T-helper 17 cell (primary cell): ENCODE measurements around the gene CYP4F2. TPM values are rescaled to one million over a fixed set of nuclear protein-coding genes. Genes with fewer than 3 reads are reported as not detected.
A peak's percentile ranks its signal among the peaks of the same experiment; 100 is the strongest.
"Not testable (repeated sequence)": the region's sequence is repeated elsewhere in the genome, so short reads cannot be mapped to it uniquely, and the experiment has no call there.

Experiments
- ATAC-seq: fragments of 150-1000 bp; cut with Tn5 transposase; 2 replicates; pipeline ENCODE4 v1.10.0; 2021; ENCODE audit warnings: mild to moderate bottlenecking, moderate library complexity
- DNase-seq, 3 donors: peaks; one replicate each; pipeline versions ENCODE4 v3.0.0 to v3.0.0-alpha.2; 2020 to 2021
- H3K9me3 ChIP-seq: one replicate; pipeline ENCODE4 v1.7.0; 2013; ENCODE audit warnings: low read length, mild to moderate bottlenecking; ENCODE audit not compliant: control insufficient read depth, poor library complexity, severe bottlenecking
- H3K27ac Mint-ChIP-seq: one replicate; pipeline ENCODE4 v1.8.0; 2022; ENCODE audit warnings: mild to moderate bottlenecking, moderate library complexity, mixed read lengths
- H3K27me3 Mint-ChIP-seq: one replicate; pipeline ENCODE4 v1.8.0; 2022; ENCODE audit warnings: mixed read lengths
- H3K36me3 Mint-ChIP-seq: one replicate; pipeline ENCODE4 v1.8.0; 2022; ENCODE audit warnings: low read depth, mixed read lengths
- H3K4me1 Mint-ChIP-seq: one replicate; pipeline ENCODE4 v1.8.0; 2022; ENCODE audit warnings: mild to moderate bottlenecking, mixed read lengths
- H3K4me3 Mint-ChIP-seq: one replicate; pipeline ENCODE4 v1.8.0; 2022; ENCODE audit warnings: mild to moderate bottlenecking, moderate library complexity, mixed read lengths
- total RNA-seq, 4 donors: library from RNA in 2 of 4; stranded (reverse) in 2 of 4; gene quantifications; one replicate each; pipeline ENCODE4 v1.2.3 and lab custom pipeline; 2022 to 2026

CYP4F2 gene
- total RNA-seq, 2 donors from 2014 or later: not detected

DNA sequence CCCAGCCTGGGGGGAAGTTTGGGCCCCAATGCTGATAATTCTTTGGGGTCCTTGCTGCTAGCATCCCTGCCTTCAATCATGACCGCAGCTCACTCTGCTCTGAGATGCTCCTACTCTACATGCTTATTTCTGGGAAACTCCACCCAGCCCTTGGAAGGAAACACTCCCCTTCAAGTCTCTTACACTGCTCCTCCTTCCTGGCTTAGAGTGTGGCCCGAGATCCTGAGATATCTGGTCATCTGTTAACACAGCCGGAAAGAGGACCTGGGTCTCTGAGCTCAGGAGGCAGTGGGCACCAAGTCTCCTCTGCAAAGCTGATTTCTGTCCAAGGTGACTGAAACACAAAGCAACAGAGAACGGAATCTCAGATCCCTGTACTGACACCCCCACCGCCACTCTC is 33.0 kb downstream of the CYP4F2 start:
- no peak for ATAC-seq

DNA sequence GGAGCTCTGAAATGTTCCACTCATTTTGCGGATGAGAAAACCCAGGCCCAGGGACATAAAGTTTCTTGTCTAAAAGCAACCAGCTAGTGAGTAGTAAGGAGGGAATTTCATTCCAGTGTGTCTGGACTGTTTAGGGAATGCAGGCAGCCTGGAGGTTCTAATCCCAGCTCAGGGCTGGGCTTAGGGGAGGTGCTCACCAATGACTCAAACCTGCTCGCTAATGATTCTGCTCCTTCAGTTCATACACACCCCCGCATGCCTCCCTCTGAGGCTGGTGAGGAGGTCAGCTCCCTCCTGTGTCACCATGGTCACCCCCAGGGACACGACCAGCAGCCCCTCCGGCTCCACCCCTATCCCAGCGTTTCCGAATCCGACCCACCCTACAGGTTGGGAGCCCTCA is 34.6 kb downstream of the CYP4F2 start:
- DNase-seq (no peak), ATAC-seq (no peak)
- peaks cover 2% of the 10 kb centered on the region for H3K4me1 Mint-ChIP-seq
- H3K27ac Mint-ChIP-seq: no peak overlapping the region
- peaks cover 9% of the 10 kb centered on the region for H3K27me3 Mint-ChIP-seq
- no peaks in the 10 kb centered on the region for H3K9me3 ChIP-seq
- no peak overlapping the region for H3K4me3 Mint-ChIP-seq
- H3K36me3 Mint-ChIP-seq: no peaks in the 10 kb centered on the region

More for the DNA sequence above, 33.0 kb downstream of the CYP4F2 start:
- Mint-ChIP-seq H3K36me3 (no peaks in the 10 kb centered on the region), H3K4me3 (no peak overlapping the region), H3K4me1 (peaks cover 9% of the 10 kb centered on the region), H3K27ac (no peak overlapping the region), H3K27me3 (peaks cover 17% of the 10 kb centered on the region)
- DNase-seq: no peak
- no peaks in the 10 kb centered on the region for H3K9me3 ChIP-seq

GRCh38 chr19:15862444-15862843 is 35.4 kb downstream of the CYP4F2 start:
- Mint-ChIP-seq H3K27me3 (peaks cover 9% of the 10 kb centered on the region), H3K4me1 (peaks cover 2% of the 10 kb centered on the region), H3K27ac (no peak overlapping the region), H3K4me3 (no peak overlapping the region), H3K36me3 (no peaks in the 10 kb centered on the region)
- H3K9me3 ChIP-seq: no peaks in the 10 kb centered on the region
- no peak for ATAC-seq
- no peak for DNase-seq

- no peak for ATAC-seq
- no peak overlapping the region for H3K27ac Mint-ChIP-seq
- H3K9me3 ChIP-seq: no peaks in the 10 kb centered on the region
- peaks cover 2% of the 10 kb centered on the region for H3K4me1 Mint-ChIP-seq
- no peaks in the 10 kb centered on the region for H3K36me3 Mint-ChIP-seq
- H3K27me3 Mint-ChIP-seq: peaks cover 9% of the 10 kb centered on the region
- DNase-seq: no peak
- H3K4me3 Mint-ChIP-seq: no peak overlapping the region
Observed at GRCh38 chr19:15860522-15860921, 37.4 kb downstream of the CYP4F2 start.

GRCh38 chr19:15859187-15859586 is 38.7 kb downstream of the CYP4F2 start:
- Mint-ChIP-seq H3K4me3 (no peak overlapping the region), H3K27ac (no peak overlapping the region), H3K4me1 (no peaks in the 10 kb centered on the region), H3K36me3 (no peaks in the 10 kb centered on the region), H3K27me3 (peaks cover 9% of the 10 kb centered on the region)
- DNase-seq (no peak), ATAC-seq (no peak)
- H3K9me3 ChIP-seq: no peaks in the 10 kb centered on the region

GRCh38 chr19:15850385-15850784 is 47.5 kb downstream of the CYP4F2 start:
- Mint-ChIP-seq H3K4me3 (no peak overlapping the region), H3K36me3 (no peaks in the 10 kb centered on the region), H3K4me1 (peaks cover 9% of the 10 kb centered on the region), H3K27me3 (no peaks in the 10 kb centered on the region), H3K27ac (no peak overlapping the region)
- H3K9me3 ChIP-seq: no peaks in the 10 kb centered on the region
- no peak for ATAC-seq
- DNase-seq: no peak

- no peaks in the 10 kb centered on the region for H3K9me3 ChIP-seq
- no peak for DNase-seq
- Mint-ChIP-seq H3K4me3 (no peak overlapping the region), H3K27ac (no peak overlapping the region), H3K27me3 (no peaks in the 10 kb centered on the region), H3K36me3 (no peaks in the 10 kb centered on the region), H3K4me1 (peaks cover 32% of the 10 kb centered on the region)
- no peak for ATAC-seq
Observed at GRCh38 chr19:15846923-15847322, 51.0 kb downstream of the CYP4F2 start.

GRCh38 chr19:15843894-15844222 is 54.0 kb downstream of the CYP4F2 start:
- H3K36me3 Mint-ChIP-seq, H3K9me3 ChIP-seq, H3K27me3 Mint-ChIP-seq, DNase-seq, H3K27ac Mint-ChIP-seq, ATAC-seq: not testable (repeated sequence)
- H3K4me3 Mint-ChIP-seq: peak overlapping the region; percentile 70
- peaks cover 32% of the 10 kb centered on the region for H3K4me1 Mint-ChIP-seq

- H3K4me1 Mint-ChIP-seq: peaks cover 33% of the 10 kb centered on the region
- no peaks in the 10 kb centered on the region for H3K36me3 Mint-ChIP-seq
- H3K9me3 ChIP-seq: no peaks in the 10 kb centered on the region
- H3K4me3 Mint-ChIP-seq: peak overlapping the region; percentile 70
- H3K27ac Mint-ChIP-seq: peak overlapping the region; percentile 1
- ATAC-seq (peak; percentile 44), DNase-seq (no peak)
- no peaks in the 10 kb centered on the region for H3K27me3 Mint-ChIP-seq
Observed at GRCh38 chr19:15843203-15843893, 54.5 kb downstream of the CYP4F2 start.

DNA sequence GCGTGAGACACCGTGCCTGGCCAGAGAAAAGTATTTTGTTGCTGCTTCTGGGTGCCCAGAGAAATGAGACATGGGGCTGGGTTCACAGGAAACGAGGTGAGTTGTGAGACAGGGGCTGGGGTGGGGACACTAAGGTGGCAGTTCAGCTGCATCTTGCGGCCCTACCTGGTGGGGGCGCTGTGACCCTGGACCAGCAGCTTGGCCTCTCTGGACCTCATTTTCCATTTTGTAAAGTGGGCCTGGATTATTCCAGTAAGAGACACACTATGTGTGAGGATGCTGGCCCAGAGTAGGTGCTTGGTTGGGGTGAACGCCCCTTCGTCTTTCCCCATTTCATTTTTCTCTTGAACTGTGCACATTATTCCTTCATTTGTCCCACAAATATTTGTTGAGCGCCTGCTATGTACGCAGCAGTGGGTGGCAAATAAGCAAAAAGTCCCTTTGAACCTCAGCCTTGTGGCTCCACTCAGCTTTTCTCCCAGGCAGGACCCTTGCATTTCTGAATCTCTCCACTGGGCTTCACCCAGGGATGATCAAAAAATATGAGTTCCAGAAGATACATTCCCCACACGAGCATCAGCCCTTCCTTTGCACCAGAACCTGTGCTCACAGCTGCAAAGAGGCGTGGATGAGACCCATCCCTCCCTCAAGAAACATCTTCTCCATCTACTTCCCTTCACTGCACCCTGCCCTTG is 55.9 kb downstream of the CYP4F2 start:
- H3K36me3 Mint-ChIP-seq: no peaks in the 10 kb centered on the region
- no peaks in the 10 kb centered on the region for H3K27me3 Mint-ChIP-seq
- no peak overlapping the region for H3K27ac Mint-ChIP-seq
- DNase-seq (no peak), ATAC-seq (no peak)
- H3K9me3 ChIP-seq: no peaks in the 10 kb centered on the region
- H3K4me1 Mint-ChIP-seq: peaks cover 39% of the 10 kb centered on the region
- no peak overlapping the region for H3K4me3 Mint-ChIP-seq

DNA sequence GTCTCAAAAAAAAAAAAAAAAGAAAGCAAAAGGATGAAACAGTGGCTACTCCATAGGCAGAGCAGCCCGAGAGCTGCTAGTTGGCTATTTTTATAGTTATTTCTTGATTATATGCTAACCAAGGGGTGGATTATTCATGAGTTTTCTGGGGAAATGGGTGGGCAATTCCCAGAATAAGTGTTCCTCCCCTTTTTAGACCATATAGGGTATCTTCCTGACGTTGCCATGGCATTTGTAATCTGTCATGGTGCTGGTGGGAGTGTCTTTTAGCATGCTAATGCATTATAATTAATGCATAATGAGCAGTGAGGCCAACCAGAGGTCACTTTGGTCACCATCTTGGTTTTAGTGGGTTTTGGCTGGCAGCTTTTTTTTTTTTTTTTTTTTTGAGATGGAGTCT is 57.0 kb downstream of the CYP4F2 start:
- DNase-seq (no peak), ATAC-seq (no peak)
- Mint-ChIP-seq H3K36me3 (peaks cover 2% of the 10 kb centered on the region), H3K4me3 (no peak overlapping the region), H3K4me1 (peaks cover 39% of the 10 kb centered on the region), H3K27ac (no peak overlapping the region), H3K27me3 (no peaks in the 10 kb centered on the region)
- H3K9me3 ChIP-seq: no peaks in the 10 kb centered on the region

DNA sequence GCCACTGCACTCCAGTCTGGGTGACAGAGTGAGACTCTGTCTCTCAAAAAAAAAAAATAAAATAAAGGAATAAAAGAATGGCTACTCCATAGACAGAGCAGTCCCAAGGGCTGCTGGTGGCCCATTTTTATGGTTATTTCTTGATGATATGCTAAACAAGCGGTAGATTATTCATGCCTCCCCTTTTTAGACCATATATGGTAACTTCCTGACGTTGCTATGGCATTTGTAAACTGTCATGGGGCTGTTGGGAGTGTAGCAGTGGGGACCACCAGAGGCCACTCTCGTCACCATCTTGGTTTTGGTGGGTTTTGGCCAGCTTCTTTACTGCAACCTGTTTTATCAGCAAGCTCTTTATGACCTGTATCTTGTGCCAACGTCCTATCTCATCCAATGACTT is 58.0 kb downstream of the CYP4F2 start:
- peaks cover 35% of the 10 kb centered on the region for H3K4me1 Mint-ChIP-seq
- not testable (repeated sequence) for DNase-seq, H3K36me3 Mint-ChIP-seq, H3K4me3 Mint-ChIP-seq, H3K27ac Mint-ChIP-seq, H3K27me3 Mint-ChIP-seq, ATAC-seq, H3K9me3 ChIP-seq

GRCh38 chr19:15838351-15838750 is 59.5 kb downstream of the CYP4F2 start:
- peaks cover 26% of the 10 kb centered on the region for H3K4me1 Mint-ChIP-seq
- H3K36me3 Mint-ChIP-seq: peaks cover 2% of the 10 kb centered on the region
- DNase-seq (no peak), ATAC-seq (no peak)
- no peaks in the 10 kb centered on the region for H3K27me3 Mint-ChIP-seq
- no peak overlapping the region for H3K4me3 Mint-ChIP-seq
- no peaks in the 10 kb centered on the region for H3K9me3 ChIP-seq
- peak overlapping the region; percentile 48 for H3K27ac Mint-ChIP-seq

- Mint-ChIP-seq H3K36me3 (peaks cover 2% of the 10 kb centered on the region), H3K4me3 (peak overlapping the region; percentile 97), H3K27ac (peak overlapping the region; percentile 96), H3K27me3 (no peaks in the 10 kb centered on the region), H3K4me1 (peaks cover 20% of the 10 kb centered on the region)
- no peaks in the 10 kb centered on the region for H3K9me3 ChIP-seq
- ATAC-seq (no peak), DNase-seq (no peak)
Observed at GRCh38 chr19:15837221-15837731, 60.6 kb downstream of the CYP4F2 start.
